GM12878 (cell line): ENCODE data around the gene GLOD5. TPM values are rescaled to one million over a fixed set of nuclear protein-coding genes. Genes with fewer than 3 reads are reported as not detected.

ENCODE experiments used
- ATAC-seq: fragments of 200-7000 bp; cut with Tn5 transposase; 3 replicates; pipeline ENCODE4 v1.9.1; 2020; ENCODE audit warnings: mild to moderate bottlenecking, moderate library complexity
- BruUV-seq: library from RNA; stranded (reverse); fragments of 400-500 nt; replicated peaks from 2 replicates; lab custom pipeline; 2021; lab: Mats Ljungman, UMichigan
- CTCF ChIA-PET: fragments of 300-600 bp; sonication (Branson Sonifier 250); formaldehyde crosslinking; extraction: SDS; loops from one replicate; lab custom pipeline; 2021; ENCODE audit warnings: inconsistent platforms; lab: Yijun Ruan, JAX
- POLR2A ChIA-PET: fragments of 350-600 bp; formaldehyde crosslinking; extraction: SDS; loops from one replicate; lab custom pipeline; 2021; ENCODE audit warnings: inconsistent platforms; lab: Charles Lee
- RAD21 ChIA-PET: fragments of 300-600 bp; sonication (Branson Sonifier 250); formaldehyde crosslinking; loops from one replicate; lab custom pipeline; 2023; ENCODE audit warnings: antibody characterized with exemption; ENCODE audit not compliant: unreplicated experiment; lab: Charles Lee
- SMC1A ChIA-PET: fragments of 300-600 bp; sonication (Branson Sonifier 250); formaldehyde crosslinking; loops from one replicate; lab custom pipeline; 2023; ENCODE audit not compliant: unreplicated experiment, uncharacterized antibody; lab: Charles Lee
- DNase-seq: peaks from one replicate; pipeline ENCODE4 v3.0.0-alpha.2; 2011; ENCODE audit warnings: low read depth, low spot score
- FAIRE-seq: peaks from 3 replicates; lab custom pipeline; 2011; peaks lifted over from hg19 to GRCh38; lab: Jason Lieb, UNC
- H2AFZ ChIP-seq: 2 replicates; pipeline ENCODE4 v1.6.0; 2011; ENCODE audit warnings: low read depth, low read length, control low read depth; ENCODE audit not compliant: control insufficient read depth
- H3K27ac ChIP-seq: 2 replicates; pipeline ENCODE4 v1.5.1; 2011; ENCODE audit warnings: control low read depth; ENCODE audit not compliant: control insufficient read depth, insufficient read depth
- H3K27me3 ChIP-seq, 2 experiments: replicated peaks in 1 of 2; 2 replicates each; pipeline versions ENCODE4 v1.6.0 to v1.6.1; 2011; ENCODE audit warnings: low read length in 1 of 2; ENCODE audit not compliant: control insufficient read depth in 2 of 2, insufficient read depth in 2 of 2
- H3K36me3 ChIP-seq, 2 experiments: 2 replicates each; pipeline ENCODE4 v1.5.1; 2011; ENCODE audit warnings: low read length in 1 of 2; ENCODE audit not compliant: control insufficient read depth in 2 of 2, insufficient read depth in 2 of 2
- H3K4me1 ChIP-seq: 2 replicates; pipeline ENCODE4 v1.6.1; 2011; ENCODE audit warnings: mild to moderate bottlenecking, low read length, moderate library complexity, mixed read lengths; ENCODE audit not compliant: control insufficient read depth, insufficient read depth
- H3K4me2 ChIP-seq: 2 replicates; pipeline ENCODE4 v1.6.0; 2011; ENCODE audit warnings: control low read depth; ENCODE audit not compliant: control insufficient read depth, insufficient read depth
- H3K4me3 ChIP-seq: fragments of 200-600 bp; sonication (generic); 2 replicates; pipeline ENCODE4 v1.5.1; 2016
- H3K79me2 ChIP-seq: 2 replicates; pipeline ENCODE4 v1.6.0; 2011; ENCODE audit warnings: low read length; ENCODE audit not compliant: control insufficient read depth, insufficient read depth
- H3K9ac ChIP-seq: 2 replicates; pipeline ENCODE4 v1.8.0; 2011; ENCODE audit warnings: low read length, control low read depth, mixed read lengths; ENCODE audit not compliant: control insufficient read depth, insufficient read depth
- H3K9me3 ChIP-seq: replicated peaks from 3 replicates; pipeline ENCODE4 v1.5.1; 2011; ENCODE audit warnings: mild to moderate bottlenecking, low read length; ENCODE audit not compliant: control insufficient read depth, insufficient read depth
- H4K20me1 ChIP-seq: 2 replicates; pipeline ENCODE4 v1.6.0; 2011; ENCODE audit not compliant: control insufficient read depth, insufficient read depth
- BMI1 ChIP-seq: fragments of 450-650 bp; IDR thresholded peaks from 2 replicates; pipeline ENCODE4 v1.6.1; 2016; ENCODE audit warnings: mild to moderate bottlenecking, moderate library complexity, borderline replicate concordance
- NR2C1 ChIP-seq: fragments of 450-650 bp; IDR thresholded peaks from 2 replicates; pipeline ENCODE4 v1.6.1; 2017; ENCODE audit warnings: antibody characterized with exemption, mild to moderate bottlenecking, moderate library complexity
- PAX8 ChIP-seq: fragments of 450-650 bp; IDR thresholded peaks from 2 replicates; pipeline ENCODE4 v1.6.1; 2017; ENCODE audit warnings: mild to moderate bottlenecking, moderate library complexity
- SMAD5 ChIP-seq: IDR thresholded peaks from 2 replicates; pipeline ENCODE4 v1.6.1; 2016; ENCODE audit warnings: antibody characterized with exemption, low read depth
- SMARCA5 ChIP-seq: fragments of 450-650 bp; IDR thresholded peaks from 2 replicates; pipeline ENCODE4 v1.6.1; 2017; ENCODE audit warnings: mild to moderate bottlenecking
- TBL1XR1 ChIP-seq: IDR thresholded peaks from 2 replicates; pipeline ENCODE4 v1.6.1; 2012; ENCODE audit warnings: low read depth, low read length, improper control_type of control experiment
- ZNF207 ChIP-seq: fragments of 450-650 bp; IDR thresholded peaks from 2 replicates; pipeline ENCODE4 v1.6.1; 2014; ENCODE audit warnings: antibody characterized with exemption, mild to moderate bottlenecking, borderline replicate concordance
- WGBS: methylation state at CpG from one replicate; pipeline ENCODE4 v1.1.6; 2016; ENCODE audit warnings: low lambda C conversion rate; ENCODE audit not compliant: insufficient replicate concordance, insufficient coverage; ENCODE audit errors: missing lambda C conversion rate; 5-methylcytosine and 5-hydroxymethylcytosine counted together
- in situ Hi-C: fragments of 300-500 bp; cut with MboI; formaldehyde crosslinking; loops from 9 replicates; pipeline ENCODE4 v1.14.3; 2018; ENCODE audit warnings: mixed read lengths
- intact Hi-C: fragments of 100-400 bp; cut with micrococcal nuclease; formaldehyde crosslinking; loops from one replicate; pipeline ENCODE4 v1.14.2; 2022; ENCODE audit not compliant: unreplicated experiment
- polyA plus RNA-seq, 11 experiments: library from polyadenylated mRNA; depleted of rRNA in 4 of 11; unstranded in 6 of 11; stranded (reverse) in 5 of 11; fragments of >200 nt; fragmentation: Nextera tagmentation in 4 of 11; fragmentation: Illumina TruSeq in 1 of 11; extraction: Ambion mirVana in 4 of 11; extraction: Trizol in 1 of 11; gene quantifications; 1 replicate in 1 of 11; 2 replicates in 10 of 11; pipeline versions ENCODE4 v1.2.1 to v1.2.3, GENCODE V29; 2011 to 2016; ENCODE audit warnings: inconsistent platforms in 2 of 11, missing spikeins in 2 of 11, low read depth in 1 of 11
- total RNA-seq, 4 experiments: library from RNA; depleted of rRNA in 3 of 4; stranded (reverse); fragments of >200 nt in 3 of 4; fragmentation: Illumina TruSeq in 1 of 4; extraction: Trizol in 1 of 4; gene quantifications; 2 replicates each; pipeline versions ENCODE4 v1.2.1 to v1.2.3, GENCODE V29; 2013 to 2021
- TF ChIP-seq, protein P1 (sequence below): IDR thresholded peaks from 2 replicates; pipeline ENCODE4 v1.6.1; 2011; ENCODE audit warnings: borderline replicate concordance, low read depth, mild to moderate bottlenecking, moderate library complexity, mixed read lengths, low read length; ENCODE audit not compliant: insufficient read depth; ENCODE audit errors: extremely low read length
- TF ChIP-seq, protein P2 (sequence below): IDR thresholded peaks from 2 replicates; pipeline ENCODE4 v1.6.1; 2012; ENCODE audit warnings: low read length, inconsistent platforms

The GLOD5 gene
- total and polyA plus RNA-seq, 10 of the 15 experiments (the other 5 are each of a cell fraction or from before 2014, with no cell fraction given), result not detected

- in situ Hi-C loops, result no loop called here
- ATAC-seq (no peak), FAIRE-seq (no peak), DNase-seq (no peak)
- POLR2A ChIA-PET, result no interaction called here
- SMC1A ChIA-PET, result no interaction called here
- H3K79me2 ChIP-seq, result no peaks in the 10 kb centered on the region
- no peaks in the 10 kb centered on the region for H3K36me3 ChIP-seq
- no peak within 1 kb of the TSS for H3K9ac ChIP-seq
- H3K27me3 ChIP-seq, result no peaks in the 10 kb centered on the region
- no peaks in the 10 kb centered on the region for H3K9me3 ChIP-seq
- no TSS peak for BruUV-seq
- no peaks in the 10 kb centered on the region for H4K20me1 ChIP-seq
- H3K4me3 ChIP-seq, result no peak within 1 kb of the TSS
- no peaks in the 10 kb centered on the region for H3K4me1 ChIP-seq
- no peak within 1 kb of the TSS for H2AFZ ChIP-seq
- intact Hi-C loops, result no loop called here
- RAD21 ChIA-PET, result no interaction called here
- no peak within 1 kb of the TSS for H3K27ac ChIP-seq
- H3K4me2 ChIP-seq, result no peak within 1 kb of the TSS
- WGBS, result 16% methylated on average over 5 of the region's 7 CpGs
- CTCF ChIA-PET, result no interaction called here
- TF ChIP-seq, protein P1, sequence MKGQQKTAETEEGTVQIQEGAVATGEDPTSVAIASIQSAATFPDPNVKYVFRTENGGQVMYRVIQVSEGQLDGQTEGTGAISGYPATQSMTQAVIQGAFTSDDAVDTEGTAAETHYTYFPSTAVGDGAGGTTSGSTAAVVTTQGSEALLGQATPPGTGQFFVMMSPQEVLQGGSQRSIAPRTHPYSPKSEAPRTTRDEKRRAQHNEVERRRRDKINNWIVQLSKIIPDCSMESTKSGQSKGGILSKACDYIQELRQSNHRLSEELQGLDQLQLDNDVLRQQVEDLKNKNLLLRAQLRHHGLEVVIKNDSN, result no peak
- TF ChIP-seq SMAD5, result no peak
- no peak for TF ChIP-seq SMARCA5
- no peak for TF ChIP-seq TBL1XR1
- TF ChIP-seq, protein P2, sequence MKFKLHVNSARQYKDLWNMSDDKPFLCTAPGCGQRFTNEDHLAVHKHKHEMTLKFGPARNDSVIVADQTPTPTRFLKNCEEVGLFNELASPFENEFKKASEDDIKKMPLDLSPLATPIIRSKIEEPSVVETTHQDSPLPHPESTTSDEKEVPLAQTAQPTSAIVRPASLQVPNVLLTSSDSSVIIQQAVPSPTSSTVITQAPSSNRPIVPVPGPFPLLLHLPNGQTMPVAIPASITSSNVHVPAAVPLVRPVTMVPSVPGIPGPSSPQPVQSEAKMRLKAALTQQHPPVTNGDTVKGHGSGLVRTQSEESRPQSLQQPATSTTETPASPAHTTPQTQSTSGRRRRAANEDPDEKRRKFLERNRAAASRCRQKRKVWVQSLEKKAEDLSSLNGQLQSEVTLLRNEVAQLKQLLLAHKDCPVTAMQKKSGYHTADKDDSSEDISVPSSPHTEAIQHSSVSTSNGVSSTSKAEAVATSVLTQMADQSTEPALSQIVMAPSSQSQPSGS, result no peak
- TF ChIP-seq NR2C1, result no peak
- no peak for TF ChIP-seq PAX8
- no peak for TF ChIP-seq BMI1
- TF ChIP-seq ZNF207, result no peak
These were observed 24.8 kb downstream of the GLOD5 start, which contains the start of gene GATA1 for GRCh38 chrX:48786341-48786800. TSS of gene GATA1 (plus strand) at chrX:48786590. CDS start at chrX:48791110, 4,520 bp downstream.
